GM18502 (cell line): ENCODE data around the gene RHOG.
"Not testable (repeated sequence)": the region's sequence is repeated elsewhere in the genome, so short reads cannot be mapped to it uniquely, and the experiment has no call there.

Experiments used
- ATAC-seq: cut with Tn5 transposase; IDR thresholded peaks from one replicate; pipeline ENCODE4 v1.9.1; 2021; ENCODE audit warnings: mild to moderate bottlenecking; ENCODE audit not compliant: unreplicated experiment, poor library complexity

RHOG gene

DNA sequence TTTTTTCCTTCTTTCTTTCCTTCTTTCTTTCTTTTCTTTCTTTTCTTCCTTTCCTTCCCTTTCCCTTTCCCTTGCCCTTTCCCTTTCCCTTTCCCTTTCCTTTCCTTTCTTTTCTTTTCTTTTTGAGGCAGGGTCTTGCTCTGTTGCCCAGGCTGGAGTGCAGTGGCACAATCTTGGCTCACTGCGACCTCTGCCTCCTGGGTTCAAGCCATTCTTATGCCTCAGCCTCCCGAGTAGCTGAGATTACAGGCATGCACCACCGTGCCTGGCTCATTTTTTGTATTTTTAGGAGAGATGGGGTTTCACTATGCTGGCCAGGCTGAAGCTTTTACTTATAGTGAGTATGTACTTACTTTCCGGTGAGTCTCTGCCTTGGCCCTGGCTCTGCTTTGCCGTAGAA, 25.9 kb downstream of the RHOG start:
- ATAC-seq: not testable (repeated sequence)

GRCh38 chr11:3810951-3811350, 29.8 kb downstream of the RHOG start:
- no peak for ATAC-seq

DNA sequence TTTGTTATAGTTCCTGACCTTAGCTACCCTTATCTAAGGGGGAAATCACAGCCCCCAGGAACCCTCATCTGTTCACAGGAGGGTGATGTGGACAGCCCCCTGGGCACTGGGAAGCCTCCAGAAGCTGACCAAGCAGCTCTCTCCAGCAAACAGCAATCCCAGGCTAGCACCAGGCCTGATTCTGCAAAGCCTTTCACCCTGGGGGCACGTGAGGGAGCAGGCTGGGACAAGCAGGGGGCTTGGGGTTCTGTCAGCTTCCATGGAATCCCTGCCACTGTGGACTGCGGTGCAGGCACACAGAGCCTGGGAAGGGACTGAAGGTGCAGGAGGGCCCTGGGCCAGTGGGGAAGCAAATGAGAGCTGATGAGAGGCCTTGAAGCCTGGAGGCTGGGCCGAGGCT, 30.3 kb downstream of the RHOG start:
- no peak for ATAC-seq

- no peak for ATAC-seq
These were observed 31.2 kb downstream of the RHOG start for GRCh38 chr11:3809624-3809928.

DNA sequence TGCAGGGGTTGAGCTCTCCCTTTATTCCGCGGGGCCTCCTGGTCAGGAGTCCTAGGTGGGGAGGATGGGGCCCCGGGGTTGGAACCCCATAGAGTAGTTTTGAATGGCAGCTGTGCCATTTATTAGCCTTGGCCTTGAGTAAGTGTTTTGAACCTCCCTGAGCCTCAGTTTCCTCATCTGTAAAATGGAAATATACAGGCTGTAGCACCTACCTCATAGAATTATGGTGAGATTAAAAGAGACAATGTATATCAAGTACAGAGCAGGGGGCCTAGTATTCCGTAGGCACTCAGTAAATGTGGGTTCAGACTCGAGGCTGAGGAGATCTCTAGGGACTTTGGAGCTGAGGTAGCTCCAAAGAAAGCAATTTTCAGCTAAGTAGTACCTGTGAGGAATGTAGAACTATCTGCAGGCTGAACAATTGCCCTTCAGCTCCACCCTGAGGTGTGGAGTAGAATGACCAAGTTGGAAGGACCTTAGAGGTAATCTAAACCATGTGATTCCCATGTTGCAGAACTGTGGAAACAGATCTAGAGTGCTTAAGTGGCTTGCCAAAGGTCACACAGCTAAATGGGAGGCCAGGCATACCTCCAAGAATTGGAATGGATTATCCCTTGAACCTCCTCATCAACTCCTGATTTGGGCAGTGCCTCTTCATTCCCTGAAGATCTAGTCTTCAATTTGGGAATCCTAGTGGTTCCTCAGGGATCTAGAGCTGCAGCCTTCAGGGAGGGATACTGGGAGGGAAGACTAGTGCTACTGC, 31.7 kb downstream of the RHOG start:
- peak; percentile 72 for ATAC-seq

DNA sequence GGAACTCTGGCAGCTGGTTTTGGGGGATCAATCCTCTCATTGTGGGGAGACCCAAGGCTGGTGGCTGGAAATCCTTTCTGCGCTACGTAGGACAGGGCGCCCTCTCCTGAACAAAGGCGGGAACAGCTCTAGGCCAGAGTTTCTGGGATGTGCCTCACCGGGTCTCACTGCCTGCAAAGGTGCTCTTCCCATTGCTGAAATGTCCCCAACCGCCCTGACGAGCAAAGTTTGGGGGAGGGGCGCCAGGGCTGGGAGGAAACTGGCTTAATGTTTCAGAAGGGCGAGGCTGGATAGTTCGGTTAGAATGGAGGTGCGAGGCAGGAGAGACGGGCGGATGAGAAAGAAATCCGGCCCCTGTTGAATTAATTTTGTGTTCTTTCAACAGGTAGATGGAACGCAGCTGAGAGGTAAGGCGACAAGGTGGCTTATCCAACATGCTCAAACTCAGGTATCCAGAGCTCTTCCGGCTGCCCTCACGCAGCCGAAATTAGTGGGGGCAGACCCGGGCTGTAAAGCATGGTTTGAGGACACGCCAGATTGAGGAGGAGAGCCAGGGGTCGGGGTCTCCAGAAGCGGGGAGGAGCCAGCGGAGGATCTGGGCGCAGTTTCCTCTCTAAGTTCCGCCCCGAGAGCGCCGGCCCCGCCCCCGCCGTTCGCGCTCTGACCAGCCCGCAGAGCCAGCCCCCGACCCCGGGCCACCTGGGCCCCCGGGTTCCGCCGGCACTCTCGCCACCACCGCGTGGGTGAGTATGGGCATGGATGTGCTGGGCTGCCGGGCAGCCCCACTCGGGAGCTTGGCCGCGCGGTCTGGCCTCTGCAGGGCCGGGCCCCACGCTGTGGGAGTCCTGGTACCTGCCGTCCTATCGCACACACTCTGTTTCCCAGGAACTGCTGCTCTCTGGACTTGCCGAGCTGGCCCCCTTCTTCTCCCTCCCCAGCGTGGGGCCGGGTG, 32.6 kb downstream of the RHOG start, which contains the start of gene PGAP2:
Gene PGAP2 (plus strand): TSS at position 652 of the 952 bp plus-strand sequence. CDS start 2,700 bp downstream, outside the sequence.
- ATAC-seq: peak; percentile 64

GRCh38 chr11:3803726-3804495, 36.8 kb downstream of the RHOG start:
- ATAC-seq: no peak

GRCh38 chr11:3802011-3802790, 38.6 kb downstream of the RHOG start:
- no peak for ATAC-seq

DNA sequence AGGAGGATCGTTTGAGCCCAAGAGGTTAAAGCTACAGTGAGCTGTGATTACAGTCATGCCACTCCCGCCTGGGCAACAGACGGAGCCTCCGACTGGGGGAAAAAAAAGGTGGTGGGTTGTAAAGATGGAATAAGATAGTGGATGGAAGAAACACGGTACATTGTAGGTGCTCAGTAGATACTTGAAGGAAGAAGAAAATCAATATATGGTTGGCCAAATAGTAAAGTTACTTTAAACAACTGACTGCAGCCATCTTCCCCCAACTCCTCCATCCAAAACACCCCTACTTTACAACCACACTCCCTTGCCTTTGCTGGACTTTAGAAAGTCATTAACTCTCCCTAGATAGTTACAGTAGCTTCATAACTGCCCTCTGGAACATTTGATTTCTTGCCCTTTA, 40.9 kb downstream of the RHOG start:
- ATAC-seq: no peak

DNA sequence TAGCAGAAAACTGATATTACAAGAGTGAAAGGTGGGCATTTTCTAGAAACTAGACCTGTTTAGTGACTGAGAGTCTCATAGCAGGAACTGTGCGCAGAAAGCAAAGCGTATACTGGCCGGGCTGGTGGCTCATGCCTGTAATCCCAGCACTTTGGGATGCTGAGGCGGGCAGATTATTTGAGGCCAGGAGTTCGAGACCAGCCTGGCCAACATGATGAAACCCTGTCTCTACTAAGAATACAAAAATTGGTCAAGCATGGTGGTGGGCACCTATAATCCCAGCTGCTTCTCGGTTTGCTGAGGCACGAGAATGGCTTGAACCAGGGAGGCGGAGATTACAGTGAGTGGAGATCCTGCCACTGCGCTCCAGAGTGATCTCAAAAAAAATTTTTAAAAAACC, 41.6 kb downstream of the RHOG start:
- no peak for ATAC-seq

DNA sequence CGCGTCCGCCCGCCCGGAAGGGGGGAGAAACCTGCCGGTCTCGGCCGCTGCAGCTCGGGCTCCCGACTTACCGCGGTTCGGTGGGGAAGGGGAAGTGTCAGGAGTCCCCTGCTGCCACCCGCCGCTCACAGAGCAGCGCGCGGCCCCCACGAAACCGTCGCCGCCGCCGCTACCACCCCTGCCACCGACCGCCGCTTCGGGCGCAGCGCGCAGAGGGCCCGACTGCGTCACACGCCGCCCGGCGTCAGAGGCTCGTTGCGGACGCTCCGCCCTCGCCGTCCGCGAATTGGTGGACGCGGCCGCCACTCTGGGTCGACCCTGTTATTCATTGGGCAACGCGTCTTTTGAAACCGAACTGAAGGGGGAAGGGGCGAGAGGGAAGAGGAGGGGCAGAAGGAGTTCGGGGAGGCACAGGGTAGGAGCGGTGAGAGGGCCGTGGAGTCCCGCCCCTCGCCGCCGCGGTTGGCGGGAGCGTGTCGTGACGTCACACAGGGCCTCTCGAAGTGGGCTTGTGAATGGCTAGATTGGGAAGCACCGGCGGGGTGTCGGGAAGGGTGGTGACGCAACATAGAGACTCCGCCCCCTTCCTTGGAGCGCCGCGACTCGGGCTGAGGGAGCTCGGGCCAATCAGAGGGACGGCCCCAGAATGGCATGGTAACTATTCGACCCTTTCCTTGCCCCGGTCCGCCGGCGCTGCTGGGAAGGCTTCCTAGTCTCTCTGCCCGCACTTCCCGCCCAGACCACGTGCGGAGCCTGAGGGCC, 43.2 kb downstream of the RHOG start, which contains the start of gene NUP98:
Gene NUP98 (minus strand): TSS at position 226 of the 762 bp plus-strand sequence. CDS start 15,437 bp downstream, outside the sequence.
- ATAC-seq: peak; percentile 91

GRCh38 chr11:3796801-3797328, 43.9 kb downstream of the RHOG start:
- ATAC-seq: peak; percentile 35

DNA sequence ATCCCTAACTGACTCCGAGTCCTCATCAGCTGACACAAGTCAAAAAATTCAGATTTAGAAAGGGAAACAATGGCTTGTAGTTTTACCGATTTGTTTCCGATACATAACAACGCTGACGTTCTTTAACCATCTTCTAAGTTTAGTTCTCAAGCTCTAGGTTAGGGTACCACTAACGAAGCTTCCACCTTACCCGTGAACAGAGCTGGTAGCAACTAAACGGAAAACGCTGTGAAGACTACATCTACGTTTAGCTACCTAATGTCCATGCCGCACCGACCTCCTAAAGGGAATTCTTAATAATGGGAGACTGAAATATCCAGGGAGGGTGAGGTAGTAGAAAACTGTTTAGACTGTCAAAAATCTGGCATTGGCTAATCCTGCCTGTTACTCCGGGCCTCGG, 44.4 kb downstream of the RHOG start:
- no peak for ATAC-seq

- no peak for ATAC-seq
These were observed 44.8 kb downstream of the RHOG start for GRCh38 chr11:3796002-3796311.

DNA sequence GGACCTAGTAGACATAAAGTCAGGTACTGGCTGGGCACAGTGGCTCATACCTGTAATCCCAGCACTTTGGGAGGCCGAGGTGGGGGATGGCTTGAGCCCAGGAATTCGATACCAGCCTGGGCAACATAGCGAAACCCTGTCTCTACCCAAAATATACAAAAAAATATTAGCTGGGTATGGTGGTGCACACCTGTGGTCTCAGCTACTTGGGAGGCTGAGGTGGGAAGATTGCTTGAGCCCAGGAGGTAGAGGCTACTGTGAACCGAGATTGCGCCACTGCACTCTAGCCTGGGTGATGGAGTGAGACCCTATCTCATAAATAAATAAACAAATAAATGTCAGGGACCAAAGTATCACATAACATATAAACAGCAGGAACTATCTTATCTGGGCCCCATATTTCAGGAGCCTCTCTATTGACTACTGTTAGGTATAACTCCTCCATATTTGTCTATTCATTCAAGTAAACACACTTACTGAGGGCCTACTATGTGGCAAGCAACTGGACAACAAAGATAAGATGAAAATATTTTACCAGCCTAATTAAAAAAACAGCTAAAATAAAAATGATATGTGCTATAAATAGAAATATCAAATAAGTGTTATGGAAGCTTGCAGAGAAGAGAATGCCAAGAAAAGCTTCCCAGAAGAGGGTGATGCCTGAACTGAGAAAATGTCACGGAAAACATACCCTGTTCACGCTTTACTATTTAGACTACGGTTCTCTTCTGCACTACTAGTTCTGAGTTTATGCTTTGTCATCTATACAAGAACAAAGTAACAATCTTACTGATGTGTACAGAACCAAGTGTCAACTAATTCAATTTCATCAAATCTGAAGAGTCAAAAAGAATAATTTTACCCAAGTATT, 45.4 kb downstream of the RHOG start:
- ATAC-seq: no peak

- ATAC-seq: not testable (repeated sequence)
These were observed 46.4 kb downstream of the RHOG start for GRCh38 chr11:3794387-3794786.

DNA sequence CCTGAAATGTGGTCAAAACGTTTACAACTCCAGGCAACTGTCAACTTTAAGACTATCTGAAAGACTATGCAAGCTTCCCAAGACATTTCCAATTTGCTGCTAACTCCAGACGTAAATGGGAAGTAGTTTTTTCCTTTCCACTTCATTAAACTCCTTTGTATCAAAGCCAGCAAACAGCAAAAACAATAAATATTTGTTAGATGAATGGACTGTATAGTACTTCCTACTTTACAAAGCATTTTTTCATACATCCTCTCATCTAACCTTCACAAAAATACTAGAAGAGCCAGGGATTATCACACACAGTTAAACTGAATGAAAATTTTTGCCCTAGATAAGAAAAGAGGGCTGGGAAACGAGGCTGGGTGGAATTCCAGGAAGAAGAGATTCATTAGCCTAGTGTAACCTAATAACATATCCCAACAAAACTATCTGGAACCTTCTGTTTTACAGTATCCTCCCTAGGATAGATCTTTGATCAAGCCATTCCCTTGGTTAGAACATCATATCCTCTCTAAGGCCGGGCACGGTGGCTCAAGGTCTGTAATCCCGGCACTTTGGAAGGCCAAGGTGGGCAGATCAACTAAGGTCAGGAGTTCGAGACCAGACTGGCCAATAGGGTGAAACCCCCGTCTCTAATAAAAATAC, 53.9 kb downstream of the RHOG start:
- no peak for ATAC-seq

DNA sequence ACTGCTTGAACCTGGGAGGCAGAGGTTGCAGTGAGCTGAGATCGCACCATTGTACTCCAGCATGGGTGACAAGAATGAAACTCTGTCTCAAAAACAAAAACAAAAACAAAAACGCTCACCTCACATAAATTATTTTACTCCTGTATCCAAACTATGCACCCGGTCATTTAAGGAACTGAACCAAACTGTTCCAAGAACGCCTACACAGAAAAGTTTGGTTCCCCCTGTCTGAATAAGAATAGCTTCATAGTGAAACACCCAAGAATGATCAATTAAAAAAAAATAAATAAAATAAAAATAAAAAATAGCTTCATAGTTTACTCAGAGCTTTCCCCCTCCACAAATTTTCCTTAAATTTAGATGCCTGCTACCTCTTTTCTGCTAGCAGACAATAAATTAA, 57.1 kb downstream of the RHOG start:
- ATAC-seq: no peak
